PC-9 (cell line): ENCODE results near the gene MBP. TPM values are rescaled to one million over a fixed set of nuclear protein-coding genes. Genes with fewer than 3 reads are reported as not detected.
A peak's percentile ranks its signal among the peaks of the same experiment; 100 is the strongest.

Experiments
- BruUV-seq: library from RNA; stranded (reverse); fragments of 400-500 nt; replicated peaks from 2 replicates; lab custom pipeline; 2021; lab: Mats Ljungman, UMichigan
- CTCF ChIA-PET: fragments of 300-600 bp; sonication (Branson Sonifier 250); formaldehyde crosslinking; loops from one replicate; lab custom pipeline; 2022; ENCODE audit warnings: antibody characterized with exemption; lab: Charles Lee
- POLR2A ChIA-PET: fragments of 300-600 bp; sonication (Branson Sonifier 250); formaldehyde crosslinking; loops from one replicate; lab custom pipeline; 2022; ENCODE audit warnings: antibody characterized with exemption; ENCODE audit not compliant: unreplicated experiment; lab: Charles Lee
- DNase-seq, 2 experiments: peaks; one replicate each; pipeline versions ENCODE4 v3.0.0 to v3.0.0-alpha.2; 2015 to 2022; ENCODE audit warnings: mixed read lengths in 1 of 2
- H2AFZ ChIP-seq: fragments of 200-600 bp; sonication (generic); 2 replicates; pipeline ENCODE4 v1.8.1; 2017; ENCODE audit warnings: antibody characterized with exemption
- H3F3A ChIP-seq: fragments of 200-600 bp; sonication (generic); 2 replicates; pipeline ENCODE4 v1.8.1; 2017; ENCODE audit warnings: antibody characterized with exemption, mild to moderate bottlenecking, low read depth; ENCODE audit not compliant: insufficient read depth
- H3K27ac ChIP-seq: fragments of 200-600 bp; sonication (generic); 2 replicates; pipeline ENCODE4 v1.6.1; 2016; ENCODE audit warnings: mixed run types
- H3K27me3 ChIP-seq: fragments of 200-600 bp; sonication (generic); 2 replicates; pipeline ENCODE4 v1.6.1; 2016; ENCODE audit warnings: low read depth, mixed run types; ENCODE audit not compliant: insufficient read depth
- H3K36me3 ChIP-seq: fragments of 200-600 bp; sonication (generic); 2 replicates; pipeline ENCODE4 v1.6.1; 2016; ENCODE audit warnings: low read depth, mixed run types
- H3K4me1 ChIP-seq: fragments of 200-600 bp; sonication (generic); replicated peaks from 2 replicates; pipeline ENCODE4 v1.6.1; 2016; ENCODE audit warnings: mixed run types; ENCODE audit not compliant: insufficient read depth
- H3K4me2 ChIP-seq: fragments of 200-600 bp; sonication (generic); 2 replicates; pipeline ENCODE4 v1.6.1; 2017; ENCODE audit warnings: mixed run types
- H3K4me3 ChIP-seq: fragments of 200-600 bp; sonication (generic); 2 replicates; pipeline ENCODE4 v1.6.1; 2016; ENCODE audit warnings: mixed run types
- H3K79me2 ChIP-seq: fragments of 200-600 bp; sonication (generic); 2 replicates; pipeline ENCODE4 v1.6.1; 2017; ENCODE audit warnings: low read depth, mixed run types
- H3K9me2 ChIP-seq: fragments of 200-600 bp; sonication (generic); 2 replicates; pipeline ENCODE4 v1.8.1; 2017; ENCODE audit warnings: mild to moderate bottlenecking; ENCODE audit not compliant: insufficient read depth
- H3K9me3 ChIP-seq: fragments of 200-600 bp; sonication (generic); 2 replicates; pipeline ENCODE4 v1.8.1; 2016; ENCODE audit warnings: low read depth; ENCODE audit not compliant: insufficient read depth
- H4K20me1 ChIP-seq: fragments of 200-600 bp; sonication (generic); 2 replicates; pipeline ENCODE4 v1.8.1; 2017; ENCODE audit not compliant: insufficient read depth
- CTCF ChIP-seq: fragments of 200-600 bp; sonication (generic); conservative IDR thresholded peaks from 2 replicates; pipeline ENCODE4 v1.6.1; 2017; ENCODE audit warnings: mixed run types, antibody characterized with exemption, mild to moderate bottlenecking, moderate library complexity
- EZH2 ChIP-seq: fragments of 200-600 bp; sonication (generic); IDR thresholded peaks from 2 replicates; pipeline ENCODE4 v1.8.0; 2017; ENCODE audit warnings: antibody characterized with exemption, low read depth
- intact Hi-C: fragments of 100-400 bp; cut with micrococcal nuclease; formaldehyde crosslinking; loops from one replicate; pipeline ENCODE4 v1.10.0; 2022; ENCODE audit not compliant: unreplicated experiment
- total RNA-seq: library from RNA; stranded (reverse); gene quantifications from 2 replicates; pipeline ENCODE4 v1.2.3, GENCODE V29; 2021

Gene MBP
- total RNA-seq, 1 experiment from 2014 or later = 37.9 TPM

- Histone ChIP-seq H3F3A (no peaks in the 10 kb centered on the region), H3K36me3 (no peaks in the 10 kb centered on the region), H3K27me3 (peaks cover 8% of the 10 kb centered on the region; the same call in 1 of the 2 replicates), H3K4me2 (no peak overlapping the region), H4K20me1 (no peaks in the 10 kb centered on the region), H3K4me3 (no peak overlapping the region), H3K27ac (no peak overlapping the region), H2AFZ (no peak overlapping the region), H3K79me2 (no peaks in the 10 kb centered on the region), H3K9me2 (no peaks in the 10 kb centered on the region), H3K9me3 (0 out of 2 replicates have a peak, but pooled peaks cover 12% of the 10 kb centered on the region), H3K4me1 (no peaks in the 10 kb centered on the region)
- POLR2A ChIA-PET = no interaction called here
- BruUV-seq = no TSS peak
- CTCF ChIA-PET = interaction anchor here (0.7 kb wide), 1 partner anchor 44 kb away, joined by 3 read pairs; no protein-coding TSS in a partner anchor
- intact Hi-C loops = no loop called here
- DNase-seq = no peak
- no peak for TF ChIP-seq EZH2
- peak; percentile 47; the same call in 1 of the 2 replicates for TF ChIP-seq CTCF
These were observed 9.0 kb upstream of the MBP start for GRCh38 chr18:77141401-77142118.

- Histone ChIP-seq H3F3A (no peaks in the 10 kb centered on the region), H3K36me3 (no peaks in the 10 kb centered on the region), H3K27me3 (peaks cover 7% of the 10 kb centered on the region; the same call in 1 of the 2 replicates), H3K9me3 (0 out of 2 replicates have a peak, but pooled peaks cover 12% of the 10 kb centered on the region), H3K4me1 (no peaks in the 10 kb centered on the region), H3K27ac (no peak overlapping the region), H2AFZ (no peak overlapping the region), H3K9me2 (no peaks in the 10 kb centered on the region), H3K4me2 (no peak overlapping the region), H3K4me3 (no peak overlapping the region), H4K20me1 (no peaks in the 10 kb centered on the region), H3K79me2 (no peaks in the 10 kb centered on the region)
- no peak for TF ChIP-seq EZH2
- TF ChIP-seq CTCF = no peak
- no TSS peak for BruUV-seq
- no peak for DNase-seq
- CTCF ChIA-PET = no interaction called here
- intact Hi-C loops = no loop called here
- POLR2A ChIA-PET = no interaction called here
These were observed 8.0 kb upstream of the MBP start for GRCh38 chr18:77140439-77141109.

GRCh38 chr18:77140030-77140429 lies 7.4 kb upstream of the MBP start:
- Histone ChIP-seq H3K4me2 (no peak overlapping the region), H3K9me2 (no peaks in the 10 kb centered on the region), H3K27me3 (peaks cover 2% of the 10 kb centered on the region; the same call in 1 of the 2 replicates), H2AFZ (no peak overlapping the region), H3K27ac (no peak overlapping the region), H3K36me3 (no peaks in the 10 kb centered on the region), H3K79me2 (no peaks in the 10 kb centered on the region), H3K9me3 (0 out of 2 replicates have a peak, but pooled peaks cover 12% of the 10 kb centered on the region), H3F3A (no peaks in the 10 kb centered on the region), H3K4me3 (no peak overlapping the region), H4K20me1 (no peaks in the 10 kb centered on the region), H3K4me1 (no peaks in the 10 kb centered on the region)
- no peak for TF ChIP-seq EZH2
- no peak for TF ChIP-seq CTCF
- intact Hi-C loops = no loop called here
- ChIA-PET POLR2A (no interaction called here), CTCF (no interaction called here)
- DNase-seq = no peak
- BruUV-seq = no TSS peak
